ENCODE measurements around the gene TXN2. TPM values are rescaled to one million over a fixed set of nuclear protein-coding genes. Genes with fewer than 3 reads are reported as not detected.
A peak's percentile ranks its signal among the peaks of the same experiment; 100 is the strongest.

TXN2 gene
- total RNA-seq, 1 donor from 2014 or later: 61.0 TPM

DNA sequence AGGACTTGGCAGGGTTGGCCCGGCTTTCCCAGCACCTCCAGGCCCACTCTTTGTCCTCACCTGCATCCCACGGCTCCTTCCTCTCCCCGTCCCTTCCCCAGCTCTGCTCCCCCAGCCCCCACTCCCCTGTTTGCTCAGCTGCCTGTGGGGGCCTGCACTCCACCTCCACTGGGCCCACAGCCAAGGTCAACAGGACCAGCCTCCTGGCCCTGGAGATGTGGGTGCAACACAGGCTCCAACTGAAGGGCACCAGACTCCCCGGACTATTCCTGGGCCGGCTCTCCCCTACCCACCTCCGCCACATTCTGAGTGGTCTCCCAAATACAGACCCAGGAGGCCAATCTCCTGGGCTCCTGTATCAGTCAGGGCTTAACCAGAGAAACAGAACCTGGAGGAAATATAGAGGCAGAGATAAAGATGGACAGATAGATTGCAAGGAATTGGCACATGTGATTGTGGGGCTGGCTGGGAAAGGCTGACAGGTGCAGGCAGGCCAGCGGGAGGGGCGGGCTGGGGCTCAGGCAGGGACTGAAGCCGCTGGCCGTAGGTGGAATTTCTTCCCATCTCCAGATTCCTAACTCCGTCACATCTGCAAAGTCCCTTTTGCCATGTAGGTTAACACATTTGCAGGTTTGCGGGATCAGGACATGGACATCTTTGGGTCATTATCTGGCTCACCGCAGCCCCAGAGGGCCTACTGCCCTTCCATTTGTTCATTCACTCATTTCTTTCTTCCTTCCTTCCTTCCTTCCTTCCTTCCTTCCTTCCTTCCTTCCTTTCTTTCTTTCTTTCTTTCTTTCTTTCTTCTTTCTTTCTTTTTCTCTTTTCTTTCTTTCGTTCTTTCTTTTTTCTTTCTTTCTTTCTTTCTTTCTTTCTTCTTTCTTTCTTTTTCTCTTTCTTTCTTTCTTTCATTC, 47.9 kb downstream of the TXN2 start:
- H3K27me3 Mint-ChIP-seq (ENCODE audit: low read depth, unreplicated experiment): no peaks in the 10 kb centered on the region
- peak overlapping the region; percentile 97 for H3K27ac Mint-ChIP-seq (ENCODE audit: unreplicated experiment)
- no peak for TF ChIP-seq CTCF (IDR thresholded peaks at IDR 0.05; ENCODE audit: insufficient read depth, low read depth, low read length)
- H3K27me3 ChIP-seq (ENCODE audit: insufficient read depth, low read length): no peaks in the 10 kb centered on the region
- peak overlapping the region; percentile 21 for H3K27ac ChIP-seq (ENCODE audit: low read depth, low read length)
- no peak for FAIRE-seq
- no peaks in the 10 kb centered on the region for H3K9me3 Mint-ChIP-seq (ENCODE audit: unreplicated experiment)
- H3K4me1 Mint-ChIP-seq (ENCODE audit: low read depth, unreplicated experiment): peaks cover 47% of the 10 kb centered on the region
- H3K9ac ChIP-seq (ENCODE audit: low read length): peak overlapping the region; percentile 37
- H3K4me2 ChIP-seq (ENCODE audit: low read length): peak overlapping the region; percentile 54
- no peaks in the 10 kb centered on the region for H3K9me3 ChIP-seq (ENCODE audit: insufficient read depth, low read depth, low read length)
- peak overlapping the region; percentile 1 for H2AFZ ChIP-seq (ENCODE audit: low read depth, low read length)
- H3K36me3 ChIP-seq (ENCODE audit: insufficient read depth, low read length): no peaks in the 10 kb centered on the region
- no peaks in the 10 kb centered on the region for H3K36me3 Mint-ChIP-seq (ENCODE audit: low read depth, unreplicated experiment)
- H3K79me2 ChIP-seq (ENCODE audit: insufficient read depth, low read length): no peaks in the 10 kb centered on the region
- no peaks in the 10 kb centered on the region for H4K20me1 ChIP-seq (ENCODE audit: insufficient read depth, low read length)
- no peak overlapping the region for H3K4me3 ChIP-seq (ENCODE audit: insufficient read depth, low read depth, low read length)
- no peak overlapping the region for H3K4me3 Mint-ChIP-seq (ENCODE audit: unreplicated experiment)
- H3K4me1 ChIP-seq (ENCODE audit: insufficient read depth, low read length): peaks cover 34% of the 10 kb centered on the region
- DNase-seq (ENCODE audit: low read depth): no peak

GRCh38 chr22:36432592-36433317, 48.7 kb downstream of the TXN2 start:
- Histone ChIP-seq H3K9me3 (ENCODE audit: insufficient read depth, low read depth, low read length) (no peaks in the 10 kb centered on the region), H3K4me1 (ENCODE audit: insufficient read depth, low read length) (peaks cover 34% of the 10 kb centered on the region), H3K4me3 (ENCODE audit: insufficient read depth, low read depth, low read length) (no peak overlapping the region), H3K27ac (ENCODE audit: low read depth, low read length) (peak overlapping the region; percentile 21), H3K27me3 (ENCODE audit: insufficient read depth, low read length) (no peaks in the 10 kb centered on the region), H3K4me2 (ENCODE audit: low read length) (peak overlapping the region; percentile 54), H3K79me2 (ENCODE audit: insufficient read depth, low read length) (no peaks in the 10 kb centered on the region), H2AFZ (ENCODE audit: low read depth, low read length) (peak overlapping the region; percentile 1), H4K20me1 (ENCODE audit: insufficient read depth, low read length) (no peaks in the 10 kb centered on the region), H3K36me3 (ENCODE audit: insufficient read depth, low read length) (no peaks in the 10 kb centered on the region), H3K9ac (ENCODE audit: low read length) (peak overlapping the region; percentile 37)
- Mint-ChIP-seq H3K27me3 (ENCODE audit: low read depth, unreplicated experiment) (no peaks in the 10 kb centered on the region), H3K36me3 (ENCODE audit: low read depth, unreplicated experiment) (no peaks in the 10 kb centered on the region), H3K27ac (ENCODE audit: unreplicated experiment) (peak overlapping the region; percentile 97), H3K4me3 (ENCODE audit: unreplicated experiment) (no peak overlapping the region), H3K4me1 (ENCODE audit: low read depth, unreplicated experiment) (peaks cover 47% of the 10 kb centered on the region), H3K9me3 (ENCODE audit: unreplicated experiment) (no peaks in the 10 kb centered on the region)
- no peak for TF ChIP-seq CTCF (IDR thresholded peaks at IDR 0.05; ENCODE audit: insufficient read depth, low read depth, low read length)
- no peak for TF ChIP-seq EZH2 (IDR thresholded peaks at IDR 0.05; ENCODE audit: insufficient read depth, low read length)
- no peak for FAIRE-seq
- DNase-seq (ENCODE audit: low read depth): peak; percentile 83
